ENCODE measurements around the gene SLC38A6. TPM values are rescaled to one million over a fixed set of nuclear protein-coding genes. Genes with fewer than 3 reads are reported as not detected.

The SLC38A6 gene
- total and polyA plus RNA-seq, 2 of the 8 experiments (the other 6 are each of a cell fraction or from before 2014, with no cell fraction given), result 8.1 to 9.8 TPM

GRCh38 chr14:61074852-61075251 lies 93.8 kb downstream of the SLC38A6 start:
- no peak overlapping the region for H3K4me2 ChIP-seq (ENCODE audit: insufficient read depth in 1 of 2, low read depth in 2 of 2, low read length in 2 of 2)
- H4K91ac ChIP-seq (replicated peaks; ENCODE audit: insufficient read length, low read length), result no peak overlapping the region
- ChIA-PET POLR2A (ENCODE audit: partially characterized antibody) (no interaction called here), CTCF (ENCODE audit: partially characterized antibody) (interaction anchor here (1.4 kb wide), 1 partner anchor 12 kb away, joined by 6 read pairs; no protein-coding TSS in a partner anchor)
- DNase-seq (ENCODE audit: low read depth in 1 of 2, low spot score in 2 of 2) (no peak), FAIRE-seq (no peak)
- no peak overlapping the region for H2BK120ac ChIP-seq (replicated peaks; ENCODE audit: low read depth, low read length)
- no peak overlapping the region for H3K4me3 ChIP-seq (ENCODE audit: extremely low read depth in 1 of 4, insufficient read depth in 2 of 4, low read depth in 3 of 4, low read length in 4 of 4)
- no peak overlapping the region for H4K5ac ChIP-seq (ENCODE audit: insufficient read length, low read depth, low read length)
- H2AK5ac ChIP-seq (ENCODE audit: low read depth, low read length), result no peak overlapping the region
- no peak overlapping the region for H3K9ac ChIP-seq (replicated peaks in 1 of 4; ENCODE audit: extremely low read depth in 1 of 4, low read depth in 3 of 4, low read length in 3 of 4)
- H2BK5ac ChIP-seq (ENCODE audit: low read depth, low read length), result no peak overlapping the region
- no peak overlapping the region for H3K4ac ChIP-seq (replicated peaks; ENCODE audit: insufficient read length, low read depth, low read length)
- H3K14ac ChIP-seq (ENCODE audit: insufficient read length), result no peak overlapping the region
- H3K27ac ChIP-seq (ENCODE audit: low read depth, low read length), result no peak overlapping the region
- WGBS, 2 experiments (ENCODE audit: extremely low coverage in 1 of 2, insufficient coverage in 1 of 2, insufficient read length in 1 of 2, insufficient replicate concordance in 2 of 2, low coverage in 1 of 2, low lambda C conversion rate in 2 of 2, missing lambda C conversion rate in 1 of 2), result 86% methylated on average over 3 of the region's 3 CpGs; no CpG with 5 or more reads in 1 of the 2 experiments
- H3K27me3 ChIP-seq (replicated peaks in 1 of 4; ENCODE audit: control insufficient read depth in 3 of 4, extremely low read depth in 1 of 4, insufficient read depth in 3 of 4, low read length in 3 of 4), result no peaks in the 10 kb centered on the region
- no peak overlapping the region for H3K18ac ChIP-seq (ENCODE audit: extremely low read depth, low read length)
- no peak overlapping the region for H2BK20ac ChIP-seq (ENCODE audit: low read length)
- H4K20me1 ChIP-seq (replicated peaks in 1 of 2; ENCODE audit: control insufficient read depth in 1 of 2, insufficient read depth in 2 of 2, low read length in 2 of 2), result no peaks in the 10 kb centered on the region
- H2BK15ac ChIP-seq (ENCODE audit: low read length), result no peak overlapping the region
- TF ChIP-seq MAFK (IDR thresholded peaks at IDR 0.05; ENCODE audit: low read depth, low read length) (no peak), CREB1 (IDR thresholded peaks at IDR 0.05) (no peak), CHD1 (IDR thresholded peaks at IDR 0.05; ENCODE audit: low read depth, low read length) (no peak), SIN3A (conservative IDR thresholded peaks at IDR 0.05 in 1 of 2, IDR thresholded peaks at IDR 0.05 in 1 of 2; ENCODE audit: low read depth in 1 of 2, low read length in 2 of 2) (no peak)
- H2AFZ ChIP-seq (ENCODE audit: low read length), result no peak overlapping the region
- H3K23ac ChIP-seq (ENCODE audit: insufficient read length), result no peak overlapping the region
- H3K56ac ChIP-seq (replicated peaks; ENCODE audit: insufficient read length, low read depth, low read length), result no peak overlapping the region
- no peaks in the 10 kb centered on the region for H3K79me1 ChIP-seq (ENCODE audit: low read depth, low read length)
- H2BK12ac ChIP-seq (ENCODE audit: low read depth, low read length), result no peak overlapping the region
- H3K36me3 ChIP-seq (ENCODE audit: control insufficient read depth in 2 of 4, insufficient read depth in 4 of 4, low read length in 3 of 4), result no peaks in the 10 kb centered on the region
- H4K8ac ChIP-seq (ENCODE audit: extremely low read depth, insufficient read depth, low read length), result no peak overlapping the region
- peaks cover 0 to 3% of the 10 kb centered on the region in 2 experiments; a peak in 1 of 4 replicates for H3K9me3 ChIP-seq (ENCODE audit: insufficient read depth in 2 of 2, low read depth in 1 of 2, low read length in 1 of 2)
- H3K79me2 ChIP-seq (ENCODE audit: control insufficient read depth in 1 of 2, insufficient read depth in 2 of 2, low read length in 2 of 2), result no peaks in the 10 kb centered on the region
- H3K23me2 ChIP-seq (ENCODE audit: low read depth, low read length), result no peaks in the 10 kb centered on the region; the same call in 1 of the 2 replicates
- no peaks in the 10 kb centered on the region for H3K4me1 ChIP-seq (replicated peaks in 1 of 4; ENCODE audit: control insufficient read depth in 3 of 4, insufficient read depth in 4 of 4, low read length in 3 of 4)
